Measurements from ENCODE around the gene SEC24A. TPM values are rescaled to one million over a fixed set of nuclear protein-coding genes. Genes with fewer than 3 reads are reported as not detected.

The SEC24A gene
- total RNA-seq, 4 donors from 2014 or later = 12.9 to 14.8 (median 13.8) TPM

- Histone ChIP-seq H3K4me1 (no peaks in the 10 kb centered on the region), H3K27me3 (no peaks in the 10 kb centered on the region), H3K27ac (no peak overlapping the region), H3K9me3 (no peaks in the 10 kb centered on the region), H3K4me3 (no peak overlapping the region), H3K36me3 (peaks cover 87% of the 10 kb centered on the region)
- 84% methylated on average over 3 of the region's 3 CpGs for WGBS
- DNase-seq (ENCODE audit: low spot score in 2 of 2) = no peak
- no peak for TF ChIP-seq CTCF (IDR thresholded peaks at IDR 0.05)
- TF ChIP-seq POLR2AphosphoS5 (IDR thresholded peaks at IDR 0.05) = no peak
These were observed 40.0 kb upstream of the SEC24A start for GRCh38 chr5:134608555-134608954.

GRCh38 chr5:134609232-134609851 lies 39.2 kb upstream of the SEC24A start:
- no peaks in the 10 kb centered on the region for H3K9me3 ChIP-seq
- no peaks in the 10 kb centered on the region for H3K4me1 ChIP-seq
- WGBS = 93% methylated on average over 3 of the region's 3 CpGs
- H3K27ac ChIP-seq = no peak overlapping the region
- no peak for TF ChIP-seq EP300 (IDR thresholded peaks at IDR 0.05)
- TF ChIP-seq CTCF (IDR thresholded peaks at IDR 0.05) = no peak
- no peak for TF ChIP-seq POLR2A (IDR thresholded peaks at IDR 0.05)
- TF ChIP-seq POLR2AphosphoS5 (IDR thresholded peaks at IDR 0.05) = no peak
- H3K36me3 ChIP-seq = peaks cover 87% of the 10 kb centered on the region
- no peak overlapping the region for H3K4me3 ChIP-seq
- DNase-seq (ENCODE audit: low spot score in 2 of 2) = no peak
- no peaks in the 10 kb centered on the region for H3K27me3 ChIP-seq

- no peaks in the 10 kb centered on the region for H3K9me3 ChIP-seq
- no peaks in the 10 kb centered on the region for H3K4me1 ChIP-seq
- TF ChIP-seq POLR2A (IDR thresholded peaks at IDR 0.05) = no peak
- TF ChIP-seq CTCF (IDR thresholded peaks at IDR 0.05) = no peak
- no peak for TF ChIP-seq EP300 (IDR thresholded peaks at IDR 0.05)
- TF ChIP-seq POLR2AphosphoS5 (IDR thresholded peaks at IDR 0.05) = no peak
- H3K4me3 ChIP-seq = no peak overlapping the region
- no peak for DNase-seq (ENCODE audit: low spot score in 2 of 2)
- no peaks in the 10 kb centered on the region for H3K27me3 ChIP-seq
- peaks cover 87% of the 10 kb centered on the region for H3K36me3 ChIP-seq
- H3K27ac ChIP-seq = no peak overlapping the region
These were observed 37.9 kb upstream of the SEC24A start for GRCh38 chr5:134610725-134611124.

- TF ChIP-seq CTCF (IDR thresholded peaks at IDR 0.05) (no peak), POLR2AphosphoS5 (IDR thresholded peaks at IDR 0.05) (no peak), POLR2A (IDR thresholded peaks at IDR 0.05) (no peak), EP300 (IDR thresholded peaks at IDR 0.05) (no peak)
- H3K9me3 ChIP-seq = no peaks in the 10 kb centered on the region
- H3K27me3 ChIP-seq = no peaks in the 10 kb centered on the region
- no peak overlapping the region for H3K27ac ChIP-seq
- no peak for DNase-seq (ENCODE audit: low spot score in 2 of 2)
- H3K4me1 ChIP-seq = no peaks in the 10 kb centered on the region
- no peak overlapping the region for H3K4me3 ChIP-seq
- 89% methylated on average over 4 of the region's 4 CpGs for WGBS
- peaks cover 87% of the 10 kb centered on the region for H3K36me3 ChIP-seq
These were observed 37.1 kb upstream of the SEC24A start for GRCh38 chr5:134611515-134611914.

- H3K4me3 ChIP-seq = no peak overlapping the region
- DNase-seq (ENCODE audit: low spot score in 2 of 2) = no peak
- no peak overlapping the region for H3K27ac ChIP-seq
- H3K4me1 ChIP-seq = no peaks in the 10 kb centered on the region
- 95% methylated on average over 5 of the region's 5 CpGs for WGBS
- no peaks in the 10 kb centered on the region for H3K27me3 ChIP-seq
- no peaks in the 10 kb centered on the region for H3K9me3 ChIP-seq
- TF ChIP-seq EP300 (IDR thresholded peaks at IDR 0.05) (no peak), POLR2A (IDR thresholded peaks at IDR 0.05) (no peak), POLR2AphosphoS5 (IDR thresholded peaks at IDR 0.05) (no peak), CTCF (IDR thresholded peaks at IDR 0.05) (no peak)
- peaks cover 86% of the 10 kb centered on the region for H3K36me3 ChIP-seq
These were observed 34.0 kb upstream of the SEC24A start for GRCh38 chr5:134614450-134615085.

All from suprapubic skin (tissue), 4 donors.